Hypothalamus (tissue), 51 donors: ENCODE data around the gene NUDCD3.

Source experiments
- DNase-seq, 51 donors: peaks; one replicate each; lab custom pipeline; 2025; lab: John Stamatoyannopoulos, UW

Gene NUDCD3

DNA sequence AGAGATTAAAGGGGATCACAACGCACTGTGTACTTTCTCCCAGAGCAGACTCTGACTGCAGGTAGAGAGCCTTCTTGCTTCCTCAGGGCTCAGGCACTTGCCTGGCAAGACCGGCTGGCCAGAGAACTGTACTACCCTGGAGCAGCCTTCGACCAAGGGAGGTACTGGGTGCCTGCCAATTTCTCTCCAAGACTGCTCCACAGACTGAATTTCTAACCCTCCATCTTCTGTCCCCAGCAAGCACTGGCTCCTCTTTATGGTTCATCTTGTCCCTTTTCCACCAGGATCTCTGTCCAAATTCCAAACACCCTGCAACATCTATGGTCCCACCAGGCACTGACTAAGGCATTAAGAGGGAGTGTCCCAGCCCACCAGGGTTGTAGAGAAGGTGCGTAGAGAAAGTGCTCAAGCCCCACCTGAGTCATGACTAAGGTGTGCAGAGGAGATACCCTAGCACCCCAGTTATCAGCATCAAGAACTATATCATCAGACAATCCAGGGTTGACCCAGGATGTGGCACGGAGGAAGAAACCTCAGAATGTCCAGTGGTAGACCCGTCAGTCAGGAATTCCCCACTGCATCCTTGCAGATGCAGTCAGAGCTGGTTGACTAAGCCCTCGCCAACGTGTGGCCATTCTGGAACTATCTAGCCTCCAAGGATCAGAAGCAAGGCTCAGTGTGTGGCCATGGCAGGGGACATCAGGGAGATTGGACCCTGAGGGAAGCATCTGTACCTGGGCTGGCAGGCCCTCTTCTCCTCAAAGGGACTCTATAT is 104.1 kb downstream of the NUDCD3 start:
- DNase-seq: peak in 10 of 51 donors; percentile 24 to 56 (median 43)

DNA sequence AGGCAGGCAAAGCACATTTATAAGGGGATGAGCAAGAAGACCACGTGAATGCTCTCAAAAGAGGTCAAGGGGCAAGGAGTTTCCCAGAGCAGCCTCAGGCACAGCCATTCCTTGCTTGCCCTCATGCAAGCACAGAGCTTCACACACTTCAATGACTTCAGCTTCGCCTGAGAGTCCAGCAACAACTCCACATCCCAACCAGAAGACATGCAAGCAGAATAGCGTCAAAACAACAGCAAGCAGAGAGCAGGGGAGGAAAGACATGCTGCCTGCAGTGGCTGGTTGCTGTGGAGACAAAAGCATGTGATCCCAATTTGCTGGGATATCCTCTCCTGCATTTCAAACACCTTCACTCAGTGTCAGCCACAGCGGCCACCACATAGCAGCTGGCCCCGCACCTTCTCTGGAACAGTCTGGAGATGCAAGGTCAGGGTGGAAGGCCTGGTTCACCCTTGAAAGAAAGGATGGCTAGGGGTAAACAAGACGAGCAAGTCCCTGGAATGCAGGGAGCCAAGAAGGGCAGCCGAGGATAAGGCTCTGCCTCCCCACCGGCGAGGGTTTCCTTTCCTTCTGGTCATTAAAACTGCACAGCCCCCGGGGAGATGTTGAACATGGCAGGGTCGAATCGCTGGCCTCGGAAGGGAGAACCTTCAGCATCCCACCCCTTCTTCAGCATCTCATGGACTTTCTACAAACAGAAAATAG is 104.9 kb downstream of the NUDCD3 start:
- DNase-seq: peak in 12 of 51 donors; percentile 24 to 61 (median 49)

DNA sequence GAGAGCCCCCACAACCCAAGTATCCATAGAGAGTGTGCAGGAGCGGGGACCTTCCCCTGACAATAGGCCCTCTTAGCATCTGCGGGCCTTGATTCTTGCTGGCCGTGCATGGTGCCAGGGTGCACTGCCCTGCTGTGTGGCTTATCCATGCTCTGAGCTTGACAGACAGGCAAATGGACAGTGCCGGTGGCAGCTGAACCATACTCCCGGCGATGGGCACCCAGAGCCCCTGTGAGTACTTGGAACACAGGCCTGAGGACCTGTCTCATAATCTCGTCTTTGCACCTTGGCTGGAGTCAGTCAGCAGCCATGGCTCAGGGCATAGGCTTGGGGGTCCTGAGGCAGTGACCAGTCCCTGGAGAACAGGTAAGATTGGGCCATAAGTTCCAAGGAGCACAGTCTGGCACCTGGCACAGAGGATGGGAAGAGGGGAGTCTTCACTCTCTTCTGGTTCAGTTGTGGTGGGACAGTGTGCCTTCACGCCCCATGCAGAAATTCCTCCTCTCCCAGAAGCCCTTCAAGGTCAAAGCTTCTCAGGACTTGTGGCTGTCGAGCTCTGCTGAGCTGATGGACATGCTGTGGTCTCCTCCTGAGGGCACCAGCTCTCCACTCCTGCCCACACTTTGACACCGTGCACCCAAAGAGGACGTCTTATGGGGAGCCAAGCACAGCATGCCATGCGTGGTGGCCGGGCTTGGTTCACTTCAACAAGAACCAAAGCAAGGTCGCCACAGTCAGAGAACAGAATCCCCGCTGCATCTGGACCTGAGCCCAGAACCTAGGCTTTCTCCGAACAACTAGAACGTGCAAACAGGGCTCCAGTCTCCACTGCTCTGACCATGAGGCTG is 105.6 kb downstream of the NUDCD3 start:
- DNase-seq: peak in 2 of 51 donors; percentile 49 to 56

DNA sequence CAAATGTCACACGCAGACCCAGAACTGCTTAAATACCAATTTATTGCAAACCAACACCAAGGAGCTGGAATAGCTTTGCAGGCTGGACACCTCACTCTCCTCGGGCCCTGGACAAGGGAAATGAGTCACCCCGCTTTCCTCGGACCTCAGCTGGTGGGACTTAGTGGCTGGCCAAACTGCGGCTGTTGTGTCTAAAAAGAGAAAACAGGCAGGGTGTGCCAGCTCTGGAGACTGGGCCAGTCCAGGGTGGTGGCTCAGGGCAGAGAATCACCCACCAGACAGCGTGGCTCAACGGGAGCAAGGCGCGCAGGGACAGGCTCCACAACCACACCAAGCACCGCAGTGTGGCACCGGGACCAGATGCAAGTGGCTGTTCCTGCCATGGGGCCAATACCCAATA is 106.9 kb downstream of the NUDCD3 start:
- DNase-seq: peak in 16 of 51 donors; percentile 12 to 73 (median 40)

DNA sequence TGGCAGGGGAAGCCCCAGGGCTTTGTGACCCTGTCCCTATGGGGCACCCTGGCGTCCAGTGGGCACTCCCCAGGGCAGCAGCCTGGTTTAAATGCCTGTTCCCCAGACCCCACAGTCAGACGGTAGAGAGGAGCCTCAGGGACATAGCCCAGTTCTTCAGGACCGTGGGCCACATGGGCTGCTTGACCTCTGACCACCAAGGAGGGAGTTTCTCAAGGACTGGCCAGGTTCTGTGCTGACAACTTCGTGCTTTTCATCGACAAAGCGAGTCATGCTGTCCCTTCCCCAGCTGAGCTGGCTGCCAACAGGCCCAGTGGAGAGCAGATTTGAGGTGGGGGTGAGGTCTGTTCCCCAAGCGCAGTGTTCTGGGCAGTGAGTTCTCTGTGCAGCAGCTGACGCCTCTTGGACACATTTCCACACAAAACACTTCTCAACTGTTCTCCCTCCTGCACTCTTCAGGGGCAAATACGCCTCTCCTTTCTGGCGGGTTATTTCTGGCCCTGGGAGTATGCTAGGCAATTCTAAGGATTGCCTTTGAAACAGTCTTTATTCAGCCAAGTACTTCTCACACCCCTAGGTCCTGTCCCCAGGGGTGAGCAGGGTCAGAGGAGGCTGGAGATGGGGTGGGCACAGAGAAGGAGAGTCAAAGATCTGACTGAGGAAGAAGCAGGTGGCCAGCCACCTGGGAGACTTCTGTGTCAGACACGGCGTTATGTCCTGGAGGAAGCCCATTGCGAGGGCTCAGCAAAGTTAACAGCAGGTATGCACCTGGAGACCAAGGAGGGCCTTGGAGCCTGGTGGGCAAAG is 107.8 kb downstream of the NUDCD3 start:
- peak in 32 of 51 donors; percentile 31 to 84 (median 59) for DNase-seq

DNA sequence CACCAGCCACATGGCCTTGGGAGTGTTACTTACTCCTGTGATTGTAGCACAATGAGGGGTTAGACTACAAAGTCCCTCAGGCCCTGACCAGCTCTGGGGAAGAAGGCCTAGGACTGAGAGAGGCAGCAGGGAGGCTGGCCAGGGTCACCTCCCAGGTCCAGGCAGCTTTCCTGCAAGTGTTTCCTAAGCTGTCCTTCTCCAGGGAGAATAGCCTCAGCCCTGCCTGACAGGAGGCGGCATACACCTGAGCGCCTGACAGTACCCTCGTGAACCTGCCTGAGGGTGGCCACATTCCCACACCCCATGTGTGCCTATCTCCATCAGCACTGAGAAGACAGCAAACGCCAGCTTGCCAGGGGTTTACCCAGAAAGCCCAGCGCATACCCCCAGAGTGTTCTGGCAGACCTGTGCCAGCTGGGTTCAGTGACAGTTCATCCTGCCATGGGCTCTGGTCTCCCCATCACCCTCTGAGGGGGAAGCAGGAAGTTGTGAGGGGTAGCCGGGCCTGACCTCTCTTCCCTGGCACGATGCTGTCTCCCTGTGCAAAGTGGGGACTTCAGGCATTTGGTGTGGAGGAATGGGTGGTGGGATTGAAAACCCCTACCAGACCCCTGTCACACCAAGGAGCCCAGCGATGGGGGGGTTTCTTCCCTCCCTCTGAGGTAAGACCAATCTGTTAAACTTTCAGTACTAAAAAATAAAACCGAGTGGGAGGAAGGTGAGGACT is 108.8 kb downstream of the NUDCD3 start:
- no peak for DNase-seq

DNA sequence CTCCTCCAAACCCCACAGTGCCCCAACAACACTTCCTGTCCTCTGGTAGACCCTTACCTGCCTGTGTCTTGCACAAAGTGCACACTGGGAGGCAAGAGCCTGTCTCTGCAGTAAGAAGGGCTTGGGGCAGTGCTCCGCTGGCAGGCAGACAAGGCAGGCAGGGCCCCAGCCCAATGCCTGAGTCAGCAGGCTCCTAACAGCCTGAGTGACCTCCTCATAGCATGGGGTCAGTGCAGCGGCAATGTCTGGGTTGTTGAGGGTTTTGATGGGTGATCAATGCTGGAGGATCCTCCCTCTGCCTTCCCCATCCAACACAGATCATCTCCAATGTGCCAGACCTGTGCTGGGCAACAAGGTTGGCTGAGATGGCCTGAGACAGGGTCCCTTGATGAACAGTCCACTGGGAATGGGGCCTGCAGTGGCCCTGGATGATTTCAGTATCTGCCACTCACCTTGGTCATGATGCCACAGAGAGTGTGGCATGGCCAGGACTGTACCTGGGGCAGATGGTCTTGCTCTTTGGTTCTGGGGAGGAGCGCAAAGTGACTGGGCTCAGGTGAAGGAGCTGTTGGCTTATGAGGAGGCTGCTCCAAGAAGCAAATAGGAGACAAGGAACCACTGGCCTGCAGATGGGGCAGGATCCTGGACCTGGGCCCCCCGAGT is 109.5 kb downstream of the NUDCD3 start:
- DNase-seq: no peak

DNA sequence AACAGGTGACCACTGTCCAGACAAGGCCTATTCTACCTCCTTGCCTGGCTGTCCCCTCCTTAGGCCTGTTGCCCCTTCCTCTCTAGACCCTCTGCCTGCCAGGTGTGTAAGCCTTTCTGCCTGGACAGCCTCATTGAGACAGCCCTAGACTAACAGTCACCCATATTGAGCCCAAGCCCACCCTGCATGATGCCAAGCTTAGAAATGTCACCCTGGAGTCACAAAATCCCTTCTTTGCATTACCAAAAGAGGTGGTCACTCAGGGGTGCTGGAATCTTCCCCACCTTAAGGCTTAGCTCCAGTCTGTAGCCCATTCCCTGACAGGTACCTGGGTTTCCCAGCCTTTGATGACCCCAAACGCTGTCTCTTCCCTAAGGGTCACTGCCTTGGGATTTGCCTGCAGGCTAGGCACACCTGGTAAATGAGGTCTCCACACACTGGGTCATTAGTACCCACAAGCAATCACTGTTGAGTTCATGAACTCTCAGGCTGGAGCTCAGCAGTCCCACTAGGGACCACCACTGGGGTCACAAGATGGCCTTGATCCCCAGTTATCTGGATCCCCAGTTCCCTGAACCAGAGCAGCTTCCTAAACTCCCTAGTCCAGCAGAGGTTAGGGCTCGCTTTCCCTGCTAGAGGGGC is 110.1 kb downstream of the NUDCD3 start:
- DNase-seq: no peak

DNA sequence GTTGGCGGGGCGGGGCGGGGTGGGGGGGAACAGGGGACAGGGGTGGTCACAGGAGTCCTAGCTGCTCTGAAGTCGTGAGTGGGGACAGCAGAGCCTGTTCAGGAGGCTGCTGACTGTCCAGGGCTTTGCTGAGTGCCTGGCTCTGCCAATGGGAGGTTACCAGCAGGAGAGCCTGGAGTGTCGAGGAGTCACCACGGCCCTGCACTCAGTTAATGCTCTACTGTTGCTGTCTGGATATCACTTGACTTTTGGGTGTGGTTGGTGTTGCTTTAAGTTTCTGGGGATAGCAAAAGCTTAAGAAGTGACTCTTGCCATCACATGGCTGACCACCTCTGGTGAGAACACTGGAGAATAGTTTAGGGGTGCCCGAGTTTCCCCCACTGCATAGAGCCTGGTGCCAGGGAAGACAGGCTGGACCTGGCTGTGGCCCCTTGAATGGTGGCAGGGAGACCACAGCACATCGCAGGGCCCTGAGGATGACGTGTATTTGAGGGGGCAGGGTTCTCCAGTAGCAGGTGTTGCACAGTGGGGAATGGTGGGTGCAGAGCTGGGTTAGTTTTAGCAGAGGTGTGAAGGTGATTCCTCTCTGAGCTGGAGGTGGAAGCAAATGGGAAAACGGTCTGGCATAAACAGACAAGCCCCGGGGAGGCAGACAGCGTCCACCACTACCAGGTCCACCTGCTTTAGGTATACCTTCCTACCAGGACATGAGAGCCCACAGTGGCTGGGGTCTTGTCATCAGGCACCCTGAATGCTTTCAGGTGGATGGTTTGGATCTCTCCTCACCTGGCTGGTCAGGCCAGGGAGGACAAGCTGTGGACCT is 110.9 kb downstream of the NUDCD3 start:
- no peak for DNase-seq

DNA sequence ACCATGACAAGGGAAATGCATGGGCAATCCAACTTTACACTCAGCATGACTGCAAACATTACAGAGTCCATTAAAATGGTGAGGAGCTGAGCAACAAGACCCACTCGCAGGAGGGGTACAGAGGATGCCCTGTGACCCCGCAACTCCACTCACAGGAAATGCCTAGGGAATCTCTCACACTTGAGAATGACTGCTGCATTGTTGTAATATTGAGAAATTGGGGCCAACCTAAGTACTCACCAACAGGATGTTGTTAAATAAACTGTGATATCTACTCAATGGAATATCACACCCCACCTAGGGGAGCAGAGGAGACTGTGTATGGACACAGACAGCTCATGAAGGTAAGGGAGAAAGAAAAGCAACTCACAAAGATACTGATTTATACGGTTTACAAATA is 111.7 kb downstream of the NUDCD3 start:
- no peak for DNase-seq

DNA sequence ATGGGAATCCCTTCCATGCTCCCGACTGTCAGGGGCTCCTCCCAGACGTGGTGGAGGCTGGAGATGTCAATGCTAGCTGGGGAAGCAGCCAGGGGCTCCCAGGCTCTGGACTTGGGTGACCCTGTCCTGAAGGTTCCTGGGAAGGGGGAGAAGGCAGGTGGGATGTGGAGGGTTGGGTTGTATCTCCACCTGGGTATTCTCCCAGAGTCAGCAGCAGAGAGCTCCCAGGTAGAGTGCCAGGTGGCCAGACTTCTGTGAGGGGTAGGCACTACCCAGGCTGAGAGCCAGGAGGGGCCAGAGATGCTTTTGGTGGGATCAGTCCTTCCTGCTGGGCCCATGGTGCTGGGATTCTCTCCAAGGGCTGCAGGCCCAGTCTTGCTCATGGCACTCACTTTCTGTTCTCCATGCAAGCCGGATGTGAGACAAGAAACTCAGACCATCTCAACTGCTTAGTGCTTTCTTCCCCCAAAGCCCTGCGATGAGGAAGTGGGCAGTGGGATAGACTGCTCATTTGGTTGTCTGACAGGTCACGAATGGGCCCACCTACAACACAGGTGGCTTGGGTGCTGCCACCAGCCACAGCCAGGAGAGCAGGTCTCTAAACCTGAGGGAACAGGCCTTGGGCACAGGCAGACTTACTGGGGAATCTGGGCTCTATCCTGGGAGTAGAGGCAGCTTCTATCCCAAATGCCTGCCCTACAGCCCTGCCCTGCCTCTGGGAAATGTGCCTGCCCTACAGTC is 112.6 kb downstream of the NUDCD3 start:
- DNase-seq: no peak

DNA sequence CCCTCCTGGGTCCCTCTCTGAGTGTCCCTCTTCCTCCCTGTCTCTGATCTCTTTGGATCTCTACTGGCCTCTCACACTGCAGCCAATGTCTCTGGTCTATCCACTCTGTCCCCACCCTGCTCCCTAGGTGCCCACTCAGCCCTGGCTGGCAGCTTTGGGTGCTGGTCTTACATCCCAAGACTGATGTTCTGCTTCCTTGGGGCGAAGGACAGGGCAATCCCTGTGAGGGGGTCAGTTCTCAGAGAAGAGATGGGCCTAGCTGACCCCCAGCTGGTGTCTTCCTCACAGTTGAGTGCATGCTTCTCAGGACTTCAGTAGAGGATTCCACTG is 113.4 kb downstream of the NUDCD3 start:
- DNase-seq: no peak

DNA sequence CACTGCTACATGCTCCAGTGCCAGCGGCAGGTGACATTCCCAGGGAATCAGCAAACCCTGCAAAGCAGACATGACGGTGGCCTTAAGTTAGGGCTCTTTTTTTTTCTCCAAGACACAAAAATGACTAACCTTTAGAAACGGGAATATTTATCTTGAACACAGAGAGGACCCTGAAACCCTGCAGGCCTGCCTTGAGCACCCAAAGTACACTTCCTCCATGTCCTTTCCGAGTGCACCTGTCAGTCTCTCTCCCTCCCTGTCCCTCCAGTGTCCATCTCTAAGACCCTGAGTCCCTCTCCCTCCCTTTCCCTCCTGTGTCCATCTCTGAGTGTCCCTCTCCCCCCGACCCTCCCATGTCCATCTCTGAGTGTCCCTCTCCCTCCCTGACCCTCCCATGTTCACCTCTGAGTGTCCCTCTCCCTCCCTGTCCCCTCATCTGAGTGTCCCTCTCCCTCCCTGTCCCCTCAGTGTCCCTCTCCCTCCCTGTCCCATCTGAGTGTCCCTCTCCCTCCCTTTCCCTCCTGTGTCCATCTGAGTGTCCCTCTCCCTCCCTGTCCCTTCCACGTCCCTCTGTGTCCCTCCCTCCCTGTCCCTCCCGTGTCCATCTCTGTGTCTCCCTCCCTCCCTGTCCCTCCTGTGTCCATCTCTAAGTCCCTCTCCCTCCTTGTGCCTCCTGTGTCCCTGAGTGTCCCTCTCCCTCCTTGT is 113.9 kb downstream of the NUDCD3 start:
- no peak for DNase-seq

DNA sequence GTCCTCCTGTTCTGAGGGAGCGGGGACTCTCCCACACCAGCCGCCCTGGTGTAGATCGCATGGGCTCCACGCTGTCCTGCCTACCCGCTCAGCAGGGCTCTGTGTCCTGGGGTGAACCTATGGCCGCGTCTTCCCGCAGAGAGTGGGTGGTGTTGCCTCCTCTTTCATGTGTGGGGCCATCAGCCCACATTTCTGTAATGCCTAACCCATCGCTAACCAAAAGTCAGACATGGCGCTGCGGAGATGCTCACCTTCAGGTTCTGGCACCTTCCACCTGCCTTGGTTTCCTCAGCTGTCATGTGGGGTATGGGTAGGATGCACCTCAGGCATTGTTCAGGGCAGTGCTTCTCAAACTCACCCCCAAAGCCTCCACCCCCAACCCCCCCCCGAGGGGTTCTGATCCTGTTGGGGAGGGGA is 114.5 kb downstream of the NUDCD3 start:
- no peak for DNase-seq

DNA sequence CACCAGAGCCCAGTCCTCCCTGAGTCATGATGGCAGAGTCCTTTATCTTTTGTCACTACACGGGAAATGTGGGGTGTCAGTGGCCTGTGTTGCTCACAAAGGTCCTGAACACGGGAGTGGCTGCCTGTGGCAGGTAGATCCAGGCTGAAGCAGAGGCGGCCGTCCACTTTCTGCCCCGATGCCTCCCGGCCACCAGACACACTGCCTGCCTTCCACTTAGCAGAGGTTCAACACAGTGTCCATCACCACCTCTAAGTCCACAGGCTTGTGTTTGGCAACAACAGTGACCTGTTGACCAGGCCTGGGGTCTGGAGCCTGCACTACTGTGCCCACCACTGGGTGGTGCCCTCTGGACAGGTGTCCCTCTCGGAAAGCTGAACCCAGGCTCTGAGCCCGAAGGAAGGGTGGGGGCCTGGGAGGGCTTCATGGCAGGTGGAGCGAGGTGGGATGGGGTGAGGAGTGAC is 115.2 kb downstream of the NUDCD3 start:
- peak in 3 of 51 donors; percentile 17 to 33 (median 28) for DNase-seq

DNA sequence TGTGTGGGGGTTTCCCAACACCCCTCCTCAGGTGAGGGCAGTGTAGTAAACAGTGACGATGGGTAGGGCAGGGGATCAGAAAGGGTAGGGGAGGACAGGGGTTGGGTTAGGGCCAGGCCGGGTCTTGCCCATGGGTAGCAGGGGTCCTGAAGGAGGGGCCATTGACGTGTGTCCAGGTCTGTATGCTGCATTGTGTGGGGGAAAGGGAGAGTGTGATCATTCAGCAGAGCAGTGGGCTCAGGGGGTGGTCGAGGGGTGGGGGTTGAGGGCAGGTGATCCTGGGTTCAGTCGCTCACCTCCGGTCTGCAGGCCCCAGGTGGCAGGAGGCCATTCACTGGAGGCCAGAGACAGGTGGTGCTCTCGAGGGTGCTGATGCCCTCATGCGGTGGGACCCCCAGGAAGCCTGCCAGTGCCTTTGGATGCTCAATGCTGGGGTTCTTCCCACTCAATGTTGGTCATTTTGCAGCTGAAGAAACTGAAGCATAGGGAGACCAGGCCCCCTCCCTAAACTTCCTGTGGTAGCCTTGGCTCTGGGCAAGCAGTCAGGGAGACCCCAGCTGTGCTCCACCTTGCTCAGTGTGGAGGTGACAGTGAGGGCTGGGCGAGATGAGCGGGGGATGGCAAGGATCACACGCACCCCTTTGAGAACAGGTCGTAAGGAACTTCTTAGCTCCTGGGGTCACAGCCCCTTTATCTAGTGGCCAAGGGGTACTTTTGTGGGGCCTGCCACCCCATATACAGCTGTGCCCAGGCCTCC is 116.3 kb downstream of the NUDCD3 start:
- DNase-seq: no peak
